Urothelium cell line (cell line): ENCODE data around the gene TATDN2.

Experiments used
- DNase-seq: peaks from one replicate; pipeline ENCODE4 v3.0.0; 2011; ENCODE audit warnings: low spot score, mixed read lengths
- FAIRE-seq: peaks from 2 replicates; lab custom pipeline; 2011; peaks lifted over from hg19 to GRCh38; lab: Jason Lieb, UNC

The TATDN2 gene

GRCh38 chr3:10248184-10248983 lies at the start of gene TATDN2:
Gene TATDN2 (plus strand): TSS chr3:10248459. CDS start chr3:10249201, 742 bp downstream.
- FAIRE-seq: peak; percentile 74
- DNase-seq: peak; percentile 100

- FAIRE-seq (no peak), DNase-seq (no peak)
Measured at GRCh38 chr3:10198761-10199649, 49.3 kb upstream of the TATDN2 start.

- no peak for DNase-seq
Measured at GRCh38 chr3:10204921-10205320, 43.3 kb upstream of the TATDN2 start.

DNA sequence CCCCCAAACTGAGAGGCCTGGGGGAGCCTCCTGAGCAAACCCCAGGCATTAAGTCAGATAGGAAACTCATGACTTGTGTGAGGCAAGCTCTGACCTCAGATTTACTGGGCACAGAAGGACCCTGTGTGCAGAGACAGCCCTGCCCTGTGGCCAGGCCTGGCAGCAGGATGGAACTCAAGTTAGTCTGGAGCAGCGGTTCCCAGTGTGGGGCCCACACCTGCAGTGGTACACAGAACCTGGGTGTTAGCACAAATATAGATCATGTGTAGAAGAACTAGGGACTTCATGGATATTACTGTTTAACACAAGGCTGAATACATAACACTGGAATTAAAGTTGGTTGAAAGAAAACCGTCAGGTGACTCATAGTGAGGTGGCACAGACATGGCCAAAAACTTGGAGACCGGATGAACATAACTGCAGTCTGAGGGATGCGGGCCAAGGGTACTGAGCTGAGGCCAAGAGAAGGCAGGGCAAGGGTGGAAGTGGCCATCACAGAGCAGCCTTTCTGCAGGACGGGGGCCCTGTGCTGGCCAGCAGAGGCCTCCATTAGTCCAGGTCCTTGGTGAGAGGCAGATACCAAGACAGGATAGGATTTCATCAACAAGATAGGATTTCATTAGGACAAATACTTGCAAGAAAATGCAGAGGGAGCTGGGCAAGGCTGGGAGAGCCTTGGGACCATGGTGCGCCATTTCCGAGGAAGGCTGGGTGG lies 42.7 kb upstream of the TATDN2 start:
- peak; percentile 32 for FAIRE-seq
- peak; percentile 83 for DNase-seq

More at GRCh38 chr3:10204921-10205320, 43.3 kb upstream of the TATDN2 start:
- no peak for FAIRE-seq

DNA sequence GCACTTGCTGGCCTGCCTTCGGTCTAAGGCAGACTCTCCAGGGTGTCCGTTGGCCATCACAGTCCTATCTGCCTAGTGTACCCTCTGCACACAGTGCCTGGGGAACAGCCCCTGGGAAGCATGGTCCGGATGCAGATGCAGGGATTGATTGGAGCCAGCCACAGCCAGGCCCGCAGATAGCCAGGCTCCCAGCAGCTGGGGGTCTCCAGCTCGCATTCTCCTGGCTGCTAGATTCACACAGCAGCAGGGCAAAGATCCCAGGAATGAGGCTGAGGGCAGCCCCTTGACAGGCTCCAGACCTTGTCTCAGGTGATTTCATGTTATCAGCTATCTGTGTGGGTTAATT lies 42.1 kb upstream of the TATDN2 start:
- DNase-seq (no peak), FAIRE-seq (no peak)

DNA sequence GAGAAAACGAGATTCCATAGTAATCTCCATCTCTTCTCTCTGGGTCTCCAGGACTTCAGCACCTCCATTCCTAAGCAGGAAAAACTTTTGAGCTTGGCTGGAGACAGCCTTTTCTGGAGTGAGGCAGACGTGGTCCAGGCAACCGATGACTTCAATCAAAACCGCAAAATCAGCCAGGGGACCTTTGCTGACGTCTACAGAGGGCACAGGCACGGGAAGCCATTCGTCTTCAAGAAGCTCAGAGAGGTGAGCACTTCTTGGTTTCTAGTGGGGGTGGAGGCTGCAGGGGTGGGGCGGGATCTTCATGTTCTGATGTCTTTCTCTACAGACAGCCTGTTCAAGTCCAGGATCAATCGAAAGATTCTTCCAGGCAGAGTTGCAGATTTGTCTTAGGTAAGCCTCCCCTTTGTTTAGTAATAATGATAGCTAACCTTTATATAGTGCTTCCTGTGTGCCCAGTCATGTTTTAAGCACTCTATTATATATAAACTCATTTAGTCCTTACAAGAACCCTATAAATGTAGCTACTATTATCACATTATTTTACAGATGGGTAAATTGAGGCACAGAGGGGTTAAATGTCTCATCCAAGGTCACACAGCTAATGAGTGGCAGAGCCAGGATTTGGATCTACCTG lies 35.0 kb upstream of the TATDN2 start:
- no peak for FAIRE-seq
- DNase-seq: no peak

- FAIRE-seq: no peak
- no peak for DNase-seq
Measured at GRCh38 chr3:10215578-10216368, 32.5 kb upstream of the TATDN2 start.

DNA sequence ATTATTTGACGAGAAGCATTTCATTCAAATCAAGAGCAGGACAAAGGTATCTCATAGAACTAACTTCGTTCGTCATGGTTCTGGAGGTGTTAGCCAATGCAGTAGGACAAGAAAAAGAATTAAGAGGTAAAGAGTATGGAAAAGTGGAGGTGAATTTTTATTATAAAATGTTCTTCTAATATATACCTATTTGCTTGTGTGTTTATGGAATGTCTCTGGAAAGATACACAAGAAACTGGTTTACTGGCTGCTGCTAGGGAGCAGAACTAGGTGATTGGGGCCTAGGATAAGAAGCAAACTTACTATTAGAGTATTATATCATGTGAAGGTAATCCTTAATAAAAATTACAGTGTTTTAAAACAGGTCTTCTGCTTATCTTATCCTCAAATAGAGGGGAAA lies 30.9 kb upstream of the TATDN2 start:
- FAIRE-seq: no peak
- no peak for DNase-seq

- DNase-seq: no peak
- FAIRE-seq: no peak
Measured at GRCh38 chr3:10219737-10220136, 28.5 kb upstream of the TATDN2 start.

DNA sequence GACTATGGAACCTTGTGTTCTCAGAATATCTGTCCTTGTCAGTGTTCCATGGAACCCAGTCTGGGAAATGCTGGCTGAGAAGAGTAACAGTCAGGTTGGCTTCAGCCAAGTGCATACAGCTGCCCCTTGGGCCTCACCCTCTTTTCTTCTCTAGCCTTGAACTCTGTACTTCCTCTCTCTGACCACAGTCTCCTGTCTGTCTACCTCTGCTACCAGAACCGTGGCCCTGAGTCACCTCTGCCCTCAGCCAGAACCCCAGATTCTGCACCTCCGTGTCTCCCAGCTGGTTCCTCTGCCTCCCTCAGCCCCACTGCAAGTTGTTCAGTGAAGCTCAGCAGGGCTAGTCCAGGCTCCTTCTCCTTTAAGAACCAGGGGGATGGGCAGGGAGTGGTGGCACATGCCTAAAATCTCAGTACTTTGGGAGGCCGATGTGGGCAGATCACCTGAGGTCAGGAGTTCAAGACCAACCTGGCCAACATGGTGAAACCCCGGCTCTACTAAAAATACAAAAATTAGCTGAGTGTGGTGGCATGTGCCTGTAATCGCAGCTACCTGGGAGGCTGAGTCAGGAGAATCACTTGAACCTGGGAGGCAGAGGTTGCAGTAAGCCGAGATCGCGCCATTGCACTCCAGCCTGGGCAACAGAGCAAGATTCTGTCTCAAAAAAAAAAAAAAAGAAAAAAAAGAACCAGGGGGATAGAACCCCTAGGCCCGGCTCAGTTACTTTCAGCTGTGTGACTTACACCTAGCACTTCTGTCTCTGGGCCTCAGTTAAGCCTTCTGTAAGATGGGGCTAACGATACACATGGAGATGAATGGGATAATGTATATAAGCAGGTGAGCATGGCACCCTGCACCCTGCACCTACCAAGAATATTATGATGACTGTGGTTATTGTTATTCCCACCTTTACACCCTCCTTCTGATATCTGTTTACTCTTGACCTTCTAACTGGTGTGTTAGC lies 24.3 kb upstream of the TATDN2 start:
- DNase-seq (no peak), FAIRE-seq (no peak)

- no peak for FAIRE-seq
- DNase-seq: peak; percentile 78
Measured at GRCh38 chr3:10224794-10225665, 23.2 kb upstream of the TATDN2 start.

DNA sequence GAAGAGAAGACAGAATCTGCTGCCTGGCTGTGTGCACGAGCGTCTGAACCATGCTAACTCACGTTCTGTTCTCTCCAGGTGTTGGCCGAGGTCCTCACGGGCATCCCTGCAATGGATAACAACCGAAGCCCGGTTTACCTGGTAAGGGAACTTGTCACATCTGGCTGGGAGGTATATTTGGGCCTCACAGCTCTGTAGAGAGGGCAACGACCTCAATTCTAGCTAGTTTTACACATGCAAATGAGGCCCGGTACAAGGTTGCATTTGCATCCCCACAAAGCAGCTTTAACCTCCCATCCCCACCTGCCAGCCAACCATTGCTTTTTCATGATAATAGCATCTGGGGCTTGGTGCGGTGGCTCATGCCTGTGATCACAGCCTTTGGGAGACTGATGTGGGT lies 22.0 kb upstream of the TATDN2 start:
- DNase-seq (no peak), FAIRE-seq (no peak)

- DNase-seq (no peak), FAIRE-seq (no peak)
Measured at GRCh38 chr3:10228248-10228950, 19.9 kb upstream of the TATDN2 start.

DNA sequence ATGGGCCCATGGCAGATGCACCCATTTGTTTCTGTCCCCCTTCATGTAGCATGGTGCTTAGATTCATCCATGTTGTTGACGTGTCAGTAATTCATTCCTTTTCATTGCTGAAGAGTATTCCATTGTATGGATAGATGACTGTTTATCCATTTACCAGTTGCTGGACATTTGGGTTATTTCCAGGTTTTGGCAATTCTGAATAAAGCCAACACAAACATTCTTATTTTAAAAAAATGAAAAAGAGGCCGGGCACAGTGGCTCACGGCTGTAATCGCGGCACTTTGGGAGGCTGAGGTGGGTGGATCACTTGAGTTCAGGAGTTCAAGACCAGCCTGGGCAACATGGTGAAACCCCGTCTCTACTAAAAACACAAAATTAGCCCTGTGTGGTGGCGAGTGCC lies 18.7 kb upstream of the TATDN2 start:
- DNase-seq (no peak), FAIRE-seq (no peak)

DNA sequence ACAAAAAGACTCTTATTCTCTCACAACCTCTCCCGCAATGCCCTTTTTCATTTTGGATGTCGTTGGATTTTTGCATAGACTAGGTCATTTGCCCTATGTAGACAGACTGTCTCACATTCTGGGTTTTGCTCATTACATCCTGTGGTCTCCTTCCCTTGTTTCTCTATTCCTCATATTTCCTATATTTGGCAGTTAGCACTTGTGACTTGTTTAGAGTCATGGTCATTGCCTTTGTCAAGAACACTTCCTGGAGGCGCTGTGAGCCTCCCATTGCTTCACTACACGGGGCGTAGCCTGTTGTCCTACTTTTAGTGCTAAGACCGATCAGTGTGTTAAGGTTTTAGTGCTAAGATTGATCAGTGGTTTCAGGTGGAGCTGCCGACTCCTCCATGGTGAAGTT lies 16.1 kb upstream of the TATDN2 start:
- FAIRE-seq: no peak
- DNase-seq: no peak

DNA sequence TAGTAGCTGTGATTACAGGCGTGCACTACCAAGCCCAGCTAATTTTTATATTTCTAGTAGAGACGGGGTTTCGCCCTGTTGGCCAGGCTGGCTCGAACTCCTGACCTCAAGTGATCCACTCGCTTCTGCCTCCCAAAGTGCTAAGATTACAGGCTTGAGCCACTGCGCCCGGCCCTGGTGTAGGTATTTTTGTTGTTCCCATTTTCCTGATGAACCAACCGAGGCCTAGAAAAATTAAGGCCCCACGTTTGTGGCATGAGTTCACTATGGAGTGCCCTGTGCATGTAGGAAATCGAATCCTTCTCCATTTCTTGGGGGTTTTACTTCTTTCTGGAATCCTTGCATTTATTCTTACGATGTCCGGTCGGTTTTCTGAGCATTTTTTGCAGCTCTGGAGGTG lies 14.3 kb upstream of the TATDN2 start:
- no peak for FAIRE-seq
- no peak for DNase-seq

DNA sequence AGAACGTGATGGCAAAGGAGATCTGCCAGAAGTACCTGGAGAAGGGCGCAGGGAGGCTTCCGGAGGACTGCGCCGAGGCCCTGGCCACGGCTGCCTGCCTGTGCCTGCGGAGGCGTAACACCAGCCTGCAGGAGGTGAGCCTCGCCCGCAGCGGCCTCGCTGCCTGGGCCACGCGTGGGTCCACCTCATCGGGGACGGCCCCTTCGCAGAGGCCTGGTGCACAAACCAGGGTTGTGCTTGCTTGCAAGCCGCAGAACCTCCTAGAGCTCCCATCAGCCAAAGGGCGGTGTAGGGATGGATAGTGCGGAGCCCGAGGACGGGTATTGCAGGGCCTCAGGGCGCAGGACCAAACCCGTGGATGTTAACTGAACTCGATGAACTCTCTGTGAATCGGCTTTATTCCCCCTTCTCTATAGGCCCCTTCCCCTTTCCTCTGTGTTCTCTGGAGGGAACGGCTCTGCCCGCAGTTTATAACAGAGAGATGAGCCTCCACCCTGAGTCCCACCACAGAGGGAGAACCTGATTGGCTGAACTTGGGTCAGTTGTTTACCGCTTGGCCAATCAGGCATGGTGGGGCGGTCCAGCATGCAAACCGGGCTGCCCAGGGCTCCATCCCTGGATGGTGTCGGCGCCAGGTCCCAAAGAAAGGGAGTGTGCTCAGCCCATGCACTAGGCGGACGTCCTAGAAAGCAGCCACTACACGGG lies 13.6 kb upstream of the TATDN2 start:
- FAIRE-seq (no peak), DNase-seq (no peak)
